K562 (cell line): Measurements from ENCODE around the gene DGLUCY. TPM values are rescaled to one million over a fixed set of nuclear protein-coding genes. Genes with fewer than 3 reads are reported as not detected.

Experiments
- ETV1 ChIP-seq: fragments of 450-650 bp; conservative IDR thresholded peaks from 2 replicates; pipeline ENCODE4 v1.6.1; 2016; ENCODE audit warnings: missing genetic modification characterization, control low read depth, low read depth, missing compliant biosample characterization
- FOXK1 ChIP-seq: sonication (generic); formaldehyde crosslinking; IDR thresholded peaks from 2 replicates; pipeline ENCODE4 v1.8.0; 2022; ENCODE audit warnings: missing genetic modification reagents, mild to moderate bottlenecking, borderline replicate concordance
- ID3 ChIP-seq, 2 experiments: fragments of 250-450 bp in 1 of 2; fragments of 450-650 bp in 1 of 2; sonication (Bioruptor Pico) in 1 of 2; IDR thresholded peaks; 2 replicates each; pipeline versions ENCODE4 v1.6.1 to v1.8.0; 2016 to 2021; ENCODE audit warnings: mild to moderate bottlenecking in 2 of 2, moderate library complexity in 2 of 2, missing compliant biosample characterization in 1 of 2, missing genetic modification characterization in 1 of 2
- KAT7 ChIP-seq: sonication (generic); formaldehyde crosslinking; IDR thresholded peaks from 2 replicates; pipeline ENCODE4 v1.8.0; 2022; ENCODE audit warnings: missing genetic modification reagents, mild to moderate bottlenecking, borderline replicate concordance
- NELFE ChIP-seq: IDR thresholded peaks from 2 replicates; pipeline ENCODE4 v1.6.1; 2011; ENCODE audit warnings: mild to moderate bottlenecking; ENCODE audit not compliant: insufficient read depth, insufficient read length
- OTX1 ChIP-seq: fragments of 450-650 bp; formaldehyde crosslinking; IDR thresholded peaks from 2 replicates; pipeline ENCODE4 v1.4.0; 2022; ENCODE audit warnings: mild to moderate bottlenecking
- PCBP2 ChIP-seq: fragments of 200-400 bp; formaldehyde crosslinking; IDR thresholded peaks from 2 replicates; pipeline ENCODE4 v1.6.1; 2018; ENCODE audit warnings: low read length, low read depth, mild to moderate bottlenecking, moderate library complexity; ENCODE audit not compliant: poor library complexity, severe bottlenecking
- STAG1 ChIP-seq: sonication (generic); formaldehyde crosslinking; IDR thresholded peaks from 2 replicates; pipeline ENCODE4 v1.5.0; 2020; ENCODE audit warnings: missing genetic modification reagents, borderline replicate concordance
- TAF9B ChIP-seq: fragments of 450-650 bp; IDR thresholded peaks from 2 replicates; pipeline ENCODE4 v1.6.1; 2018; ENCODE audit warnings: mild to moderate bottlenecking; ENCODE audit not compliant: partially characterized antibody
- TRIM28 ChIP-seq: fragments of 450-650 bp; IDR thresholded peaks from 2 replicates; pipeline ENCODE4 v1.6.1; 2017
- ZC3H8 ChIP-seq: fragments of 450-650 bp; IDR thresholded peaks from 2 replicates; pipeline ENCODE4 v1.6.1; 2017
- ZFPM2 ChIP-seq: fragments of 250-450 bp; sonication (Bioruptor Pico); IDR thresholded peaks from 2 replicates; pipeline ENCODE4 v1.5.1; 2022; ENCODE audit warnings: mild to moderate bottlenecking
- ZNF589 ChIP-seq: fragments of 200-800 bp; sonication (Bioruptor generic); IDR thresholded peaks from 2 replicates; pipeline ENCODE4 v1.6.1; 2016; ENCODE audit warnings: low read depth, missing genetic modification characterization, missing compliant biosample characterization
- polyA plus RNA-seq, 8 experiments: library from polyadenylated mRNA; depleted of rRNA in 4 of 8; stranded (reverse) in 5 of 8; unstranded in 3 of 8; fragments of >200 nt; fragmentation: Nextera tagmentation in 2 of 8; fragmentation: Illumina TruSeq in 1 of 8; extraction: Ambion mirVana in 2 of 8; extraction: Trizol in 1 of 8; gene quantifications; 2 replicates each; pipeline versions ENCODE4 v1.2.1 to v1.2.3, GENCODE V29; 2011 to 2014; ENCODE audit warnings: inconsistent platforms in 1 of 8, missing spikeins in 1 of 8
- total RNA-seq, 7 experiments: library from RNA; depleted of rRNA in 6 of 7; stranded (reverse); fragments of >200 nt in 6 of 7; fragmentation: Illumina TruSeq in 2 of 7; extraction: Trizol in 2 of 7; gene quantifications; 2 replicates each; pipeline versions ENCODE4 v1.2.1 to v1.2.3, GENCODE V29; 2011 to 2021; ENCODE audit warnings: low replicate concordance in 1 of 7
- TF ChIP-seq, protein P1 (sequence below), 2 experiments: fragments of 450-650 bp in 1 of 2; sonication (generic) in 1 of 2; formaldehyde crosslinking in 1 of 2; IDR thresholded peaks; 2 replicates each; pipeline versions ENCODE4 v1.7.1 to v1.9.0; 2016 to 2022; ENCODE audit warnings: inconsistent platforms in 1 of 2, mild to moderate bottlenecking in 1 of 2, missing genetic modification reagents in 1 of 2
- TF ChIP-seq, protein P2 (sequence below): sonication (generic); formaldehyde crosslinking; IDR thresholded peaks from 2 replicates; pipeline ENCODE4 v1.8.0; 2022; ENCODE audit warnings: mild to moderate bottlenecking, missing genetic modification reagents, borderline replicate concordance

DGLUCY gene
- total and polyA plus RNA-seq, 9 of the 15 experiments (the other 6 are each of a cell fraction or from before 2014, with no cell fraction given) = 9.9 to 28.4 (median 21.0) TPM

DNA sequence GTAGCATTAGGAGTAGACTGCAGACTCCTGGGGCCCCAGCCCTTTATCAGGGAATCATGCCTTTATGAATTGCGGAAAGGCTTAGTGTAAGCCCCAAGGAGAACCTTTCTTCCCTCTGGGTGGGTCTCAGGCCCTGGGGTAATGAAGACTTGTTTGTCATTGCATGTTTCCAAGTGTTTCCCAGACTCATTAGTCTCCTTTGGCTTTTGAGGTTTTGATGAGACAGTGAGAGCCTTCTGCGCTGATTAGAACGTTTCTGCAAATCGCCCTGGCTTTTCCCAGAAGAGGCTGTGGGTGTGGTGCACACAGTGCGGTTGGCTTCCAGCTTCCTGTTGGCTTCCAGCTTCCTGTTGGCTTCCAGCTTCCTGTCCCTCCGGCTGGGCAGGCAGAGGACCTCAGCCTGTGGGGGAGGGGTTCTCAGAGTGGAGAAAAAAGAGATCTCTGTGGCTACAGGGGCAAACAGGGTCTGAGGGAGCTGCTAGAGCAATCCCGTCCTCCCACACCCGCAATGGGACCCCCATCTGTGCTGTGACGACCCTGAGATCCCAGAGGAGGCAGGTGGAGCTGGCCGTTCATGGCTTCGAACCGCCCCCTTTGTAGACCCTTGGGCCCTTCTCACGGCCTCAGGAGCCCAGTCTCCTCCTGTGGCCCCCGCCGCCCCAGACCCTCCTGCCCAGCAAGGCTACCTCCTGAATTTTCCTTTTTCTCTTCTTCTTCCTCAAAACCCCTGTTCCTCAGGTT lies 88.5 kb downstream of the DGLUCY start (continued):
- TF ChIP-seq, protein P1, sequence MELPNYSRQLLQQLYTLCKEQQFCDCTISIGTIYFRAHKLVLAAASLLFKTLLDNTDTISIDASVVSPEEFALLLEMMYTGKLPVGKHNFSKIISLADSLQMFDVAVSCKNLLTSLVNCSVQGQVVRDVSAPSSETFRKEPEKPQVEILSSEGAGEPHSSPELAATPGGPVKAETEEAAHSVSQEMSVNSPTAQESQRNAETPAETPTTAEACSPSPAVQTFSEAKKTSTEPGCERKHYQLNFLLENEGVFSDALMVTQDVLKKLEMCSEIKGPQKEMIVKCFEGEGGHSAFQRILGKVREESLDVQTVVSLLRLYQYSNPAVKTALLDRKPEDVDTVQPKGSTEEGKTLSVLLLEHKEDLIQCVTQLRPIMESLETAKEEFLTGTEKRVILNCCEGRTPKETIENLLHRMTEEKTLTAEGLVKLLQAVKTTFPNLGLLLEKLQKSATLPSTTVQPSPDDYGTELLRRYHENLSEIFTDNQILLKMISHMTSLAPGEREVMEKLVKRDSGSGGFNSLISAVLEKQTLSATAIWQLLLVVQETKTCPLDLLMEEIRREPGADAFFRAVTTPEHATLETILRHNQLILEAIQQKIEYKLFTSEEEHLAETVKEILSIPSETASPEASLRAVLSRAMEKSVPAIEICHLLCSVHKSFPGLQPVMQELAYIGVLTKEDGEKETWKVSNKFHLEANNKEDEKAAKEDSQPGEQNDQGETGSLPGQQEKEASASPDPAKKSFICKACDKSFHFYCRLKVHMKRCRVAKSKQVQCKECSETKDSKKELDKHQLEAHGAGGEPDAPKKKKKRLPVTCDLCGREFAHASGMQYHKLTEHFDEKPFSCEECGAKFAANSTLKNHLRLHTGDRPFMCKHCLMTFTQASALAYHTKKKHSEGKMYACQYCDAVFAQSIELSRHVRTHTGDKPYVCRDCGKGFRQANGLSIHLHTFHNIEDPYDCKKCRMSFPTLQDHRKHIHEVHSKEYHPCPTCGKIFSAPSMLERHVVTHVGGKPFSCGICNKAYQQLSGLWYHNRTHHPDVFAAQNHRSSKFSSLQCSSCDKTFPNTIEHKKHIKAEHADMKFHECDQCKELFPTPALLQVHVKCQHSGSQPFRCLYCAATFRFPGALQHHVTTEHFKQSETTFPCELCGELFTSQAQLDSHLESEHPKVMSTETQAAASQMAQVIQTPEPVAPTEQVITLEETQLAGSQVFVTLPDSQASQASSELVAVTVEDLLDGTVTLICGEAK (IDR thresholded peaks at IDR 0.05) = peak; percentile 84
- TF ChIP-seq, protein P1 (CRISPR knock-in tag; IDR thresholded peaks at IDR 0.05) = no peak
- TF ChIP-seq ZFPM2 (no peak), TRIM28 (peak; percentile 38; the same call in 1 of the 2 replicates), OTX1 (CRISPR knock-in tag) (no peak), PCBP2 (no peak), ETV1 (tag) (peak; percentile 94), STAG1 (CRISPR knock-in tag) (no peak), TAF9B (peak; percentile 8), ZC3H8 (no peak), ZNF589 (peak; percentile 76; the same call in 1 of the 2 replicates), KAT7 (CRISPR knock-in tag) (no peak), FOXK1 (no peak), ID3 (CRISPR knock-in tag; IDR thresholded peaks at IDR 0.05) (no peak), ID3 (tag; IDR thresholded peaks at IDR 0.05) (peak; percentile 59; the same call in 1 of the 2 replicates), NELFE (no peak)
- TF ChIP-seq, protein P2, sequence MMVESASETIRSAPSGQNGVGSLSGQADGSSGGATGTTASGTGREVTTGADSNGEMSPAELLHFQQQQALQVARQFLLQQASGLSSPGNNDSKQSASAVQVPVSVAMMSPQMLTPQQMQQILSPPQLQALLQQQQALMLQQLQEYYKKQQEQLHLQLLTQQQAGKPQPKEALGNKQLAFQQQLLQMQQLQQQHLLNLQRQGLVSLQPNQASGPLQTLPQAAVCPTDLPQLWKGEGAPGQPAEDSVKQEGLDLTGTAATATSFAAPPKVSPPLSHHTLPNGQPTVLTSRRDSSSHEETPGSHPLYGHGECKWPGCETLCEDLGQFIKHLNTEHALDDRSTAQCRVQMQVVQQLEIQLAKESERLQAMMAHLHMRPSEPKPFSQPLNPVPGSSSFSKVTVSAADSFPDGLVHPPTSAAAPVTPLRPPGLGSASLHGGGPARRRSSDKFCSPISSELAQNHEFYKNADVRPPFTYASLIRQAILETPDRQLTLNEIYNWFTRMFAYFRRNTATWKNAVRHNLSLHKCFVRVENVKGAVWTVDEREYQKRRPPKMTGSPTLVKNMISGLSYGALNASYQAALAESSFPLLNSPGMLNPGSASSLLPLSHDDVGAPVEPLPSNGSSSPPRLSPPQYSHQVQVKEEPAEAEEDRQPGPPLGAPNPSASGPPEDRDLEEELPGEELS (CRISPR knock-in tag) = peak; percentile 21; the same call in 1 of the 2 replicates
